MM.1S (cell line): ENCODE measurements around the gene UGT8.

Experiments used
- EZH2 ChIP-seq: fragments of 300-600 bp; sonication (generic); optimal IDR thresholded peaks from 2 replicates; pipeline ENCODE3; 2017; ENCODE audit warnings: low read depth, mild to moderate bottlenecking, antibody characterized with exemption, low read length, mixed read lengths
- EZH2phosphoT487 ChIP-seq: fragments of 300-600 bp; sonication (generic); IDR thresholded peaks from 2 replicates; pipeline ENCODE4 v1.6.1; 2018; ENCODE audit warnings: antibody characterized with exemption, low read length
- TF ChIP-seq, protein P1 (sequence below): fragments of 300-600 bp; sonication (generic); IDR thresholded peaks from 2 replicates; pipeline ENCODE4 v1.5.1; 2016; ENCODE audit warnings: antibody characterized with exemption, low read length, mixed read lengths

DNA sequence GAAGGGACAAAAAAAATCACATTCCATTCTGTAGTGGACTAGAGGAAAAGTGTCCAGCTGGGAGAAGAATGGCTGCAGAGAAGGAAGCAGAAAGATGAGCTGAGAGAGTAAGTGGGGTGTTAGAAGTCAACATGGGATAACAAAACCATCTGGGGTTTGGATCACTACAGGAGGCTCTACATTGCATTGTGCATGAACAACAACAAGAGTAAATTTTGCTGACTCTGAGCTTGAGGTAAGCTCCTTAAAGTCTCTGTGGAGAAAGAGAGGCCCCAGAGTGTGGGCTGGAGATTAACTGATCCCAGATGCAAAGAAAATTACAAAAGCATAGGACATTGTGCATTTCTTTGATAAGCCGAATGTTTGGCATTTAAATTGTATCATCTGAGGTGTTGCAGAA is 128.9 kb downstream of the UGT8 start:
- TF ChIP-seq, protein P1, sequence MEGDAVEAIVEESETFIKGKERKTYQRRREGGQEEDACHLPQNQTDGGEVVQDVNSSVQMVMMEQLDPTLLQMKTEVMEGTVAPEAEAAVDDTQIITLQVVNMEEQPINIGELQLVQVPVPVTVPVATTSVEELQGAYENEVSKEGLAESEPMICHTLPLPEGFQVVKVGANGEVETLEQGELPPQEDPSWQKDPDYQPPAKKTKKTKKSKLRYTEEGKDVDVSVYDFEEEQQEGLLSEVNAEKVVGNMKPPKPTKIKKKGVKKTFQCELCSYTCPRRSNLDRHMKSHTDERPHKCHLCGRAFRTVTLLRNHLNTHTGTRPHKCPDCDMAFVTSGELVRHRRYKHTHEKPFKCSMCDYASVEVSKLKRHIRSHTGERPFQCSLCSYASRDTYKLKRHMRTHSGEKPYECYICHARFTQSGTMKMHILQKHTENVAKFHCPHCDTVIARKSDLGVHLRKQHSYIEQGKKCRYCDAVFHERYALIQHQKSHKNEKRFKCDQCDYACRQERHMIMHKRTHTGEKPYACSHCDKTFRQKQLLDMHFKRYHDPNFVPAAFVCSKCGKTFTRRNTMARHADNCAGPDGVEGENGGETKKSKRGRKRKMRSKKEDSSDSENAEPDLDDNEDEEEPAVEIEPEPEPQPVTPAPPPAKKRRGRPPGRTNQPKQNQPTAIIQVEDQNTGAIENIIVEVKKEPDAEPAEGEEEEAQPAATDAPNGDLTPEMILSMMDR = no peak
- TF ChIP-seq EZH2phosphoT487 = no peak
- no peak for TF ChIP-seq EZH2
